H1 (cell line): ENCODE data around the gene SH3GL2. TPM values are rescaled to one million over a fixed set of nuclear protein-coding genes. Genes with fewer than 3 reads are reported as not detected.

Experiments used
- polyA plus RNA-seq, 7 experiments: library from polyadenylated mRNA; depleted of rRNA in 3 of 7; stranded (reverse) in 5 of 7; unstranded in 2 of 7; fragments of >200 nt in 5 of 7; fragments of 200-250 nt in 2 of 7; gene quantifications; 1 replicate in 5 of 7; 2 replicates in 1 of 7; 4 replicates in 1 of 7; pipeline versions ENCODE4 v1.2.1 to v1.2.3, GENCODE V29; 2011 to 2013; ENCODE audit warnings: missing spikeins in 2 of 7, mixed read lengths in 2 of 7
- total RNA-seq: library from RNA; stranded (reverse); fragmentation: NEBNext Ultra II Directional; extraction: Animal tissue kit (Norgen Biotek cat#: 25700); gene quantifications from 2 replicates; pipeline ENCODE4 v1.2.1, GENCODE V29; 2021
- TF ChIP-seq, protein P1 (sequence below), 3 experiments: IDR thresholded peaks; 1 replicate in 2 of 3; 2 replicates in 1 of 3; pipeline versions ENCODE4 v1.5.1 to v1.6.1; 2011; ENCODE audit warnings: low read length in 3 of 3, mild to moderate bottlenecking in 3 of 3, inconsistent platforms in 2 of 3, low read depth in 1 of 3, moderate library complexity in 1 of 3; ENCODE audit not compliant: insufficient read depth in 1 of 3; ENCODE audit errors: control extremely low read depth in 1 of 3

SH3GL2 gene
- total and polyA plus RNA-seq, 2 of the 8 experiments (the other 6 are each of a cell fraction or from before 2014, with no cell fraction given), result 4.7 to 5.3 TPM

GRCh38 chr9:17793713-17794622, 215.1 kb downstream of the SH3GL2 start (continued):
- TF ChIP-seq, protein P1, sequence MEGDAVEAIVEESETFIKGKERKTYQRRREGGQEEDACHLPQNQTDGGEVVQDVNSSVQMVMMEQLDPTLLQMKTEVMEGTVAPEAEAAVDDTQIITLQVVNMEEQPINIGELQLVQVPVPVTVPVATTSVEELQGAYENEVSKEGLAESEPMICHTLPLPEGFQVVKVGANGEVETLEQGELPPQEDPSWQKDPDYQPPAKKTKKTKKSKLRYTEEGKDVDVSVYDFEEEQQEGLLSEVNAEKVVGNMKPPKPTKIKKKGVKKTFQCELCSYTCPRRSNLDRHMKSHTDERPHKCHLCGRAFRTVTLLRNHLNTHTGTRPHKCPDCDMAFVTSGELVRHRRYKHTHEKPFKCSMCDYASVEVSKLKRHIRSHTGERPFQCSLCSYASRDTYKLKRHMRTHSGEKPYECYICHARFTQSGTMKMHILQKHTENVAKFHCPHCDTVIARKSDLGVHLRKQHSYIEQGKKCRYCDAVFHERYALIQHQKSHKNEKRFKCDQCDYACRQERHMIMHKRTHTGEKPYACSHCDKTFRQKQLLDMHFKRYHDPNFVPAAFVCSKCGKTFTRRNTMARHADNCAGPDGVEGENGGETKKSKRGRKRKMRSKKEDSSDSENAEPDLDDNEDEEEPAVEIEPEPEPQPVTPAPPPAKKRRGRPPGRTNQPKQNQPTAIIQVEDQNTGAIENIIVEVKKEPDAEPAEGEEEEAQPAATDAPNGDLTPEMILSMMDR (IDR thresholded peaks at IDR 0.05; ENCODE audit: control extremely low read depth in 1 of 3, insufficient read depth in 1 of 3, low read depth in 1 of 3, low read length in 3 of 3), result peak in 1 of 3 experiments; percentile 24; a peak in 2 of 4 replicates
